ENCODE results near the gene LEPROT. TPM values are rescaled to one million over a fixed set of nuclear protein-coding genes. Genes with fewer than 3 reads are reported as not detected.

LEPROT gene
- total and polyA plus RNA-seq, 4 donors: 23.6 to 43.4 (median 36.3) TPM

- TF ChIP-seq JUND (IDR thresholded peaks at IDR 0.05) (no peak), FOXA1 (IDR thresholded peaks at IDR 0.05) (no peak), REST (IDR thresholded peaks at IDR 0.05) (no peak), RAD21 (IDR thresholded peaks at IDR 0.05) (no peak), GABPA (IDR thresholded peaks at IDR 0.05 in 1 of 2, conservative IDR thresholded peaks at IDR 0.05 in 1 of 2) (no peak), FOXA2 (IDR thresholded peaks at IDR 0.05) (no peak), CTCF (IDR thresholded peaks at IDR 0.05; ENCODE audit: low read depth, low read length, missing input control) (no peak), MAX (IDR thresholded peaks at IDR 0.05) (no peak), NR2F2 (IDR thresholded peaks at IDR 0.05) (no peak), RXRA (IDR thresholded peaks at IDR 0.05) (no peak), EGR1 (IDR thresholded peaks at IDR 0.05; ENCODE audit: low read depth in 2 of 2) (no peak), HNF4A (conservative IDR thresholded peaks at IDR 0.05) (no peak), SP1 (IDR thresholded peaks at IDR 0.05) (no peak), ATF3 (IDR thresholded peaks at IDR 0.05) (no peak), TAF1 (conservative IDR thresholded peaks at IDR 0.05) (no peak), ZBTB33 (IDR thresholded peaks at IDR 0.05) (no peak), HNF4G (IDR thresholded peaks at IDR 0.05) (no peak)
- Histone ChIP-seq H3K9ac (ENCODE audit: low read depth in 1 of 2, low read length in 2 of 2) (no peak overlapping the region), H3K27ac (ENCODE audit: low read depth in 1 of 2, low read length in 2 of 2) (no peak overlapping the region), H3K4me3 (ENCODE audit: low read depth in 1 of 3, low read length in 3 of 3) (no peak overlapping the region), H3K36me3 (ENCODE audit: control insufficient read depth in 4 of 4, insufficient read depth in 3 of 4, low read depth in 1 of 4, low read length in 3 of 4) (no peaks in the 10 kb centered on the region), H3K9me3 (ENCODE audit: control insufficient read depth in 4 of 4, low read length in 3 of 4) (no peaks in the 10 kb centered on the region), H3K4me1 (ENCODE audit: control insufficient read depth in 4 of 4, insufficient read depth in 4 of 4, low read length in 3 of 4) (no peaks in the 10 kb centered on the region), H3K27me3 (ENCODE audit: control insufficient read depth in 4 of 4, insufficient read depth in 4 of 4, low read length in 3 of 4) (no peaks in the 10 kb centered on the region)
- no peak for DNase-seq (ENCODE audit: low spot score)
- WGBS: 93% methylated on average over 2 of the region's 2 CpGs
Observed at GRCh38 chr1:65387821-65388220, 32.6 kb upstream of the LEPROT start.

All from liver (tissue), 9 donors.